Smooth muscle cell (in vitro differentiated cells): Measurements from ENCODE around the gene GNAI1. TPM values are rescaled to one million over a fixed set of nuclear protein-coding genes. Genes with fewer than 3 reads are reported as not detected.

Experiments used
- DNase-seq: peaks from one replicate; lab custom pipeline; 2025; ENCODE audit not compliant: unreplicated experiment; lab: John Stamatoyannopoulos, UW
- H2AFZ ChIP-seq: fragments of 200-600 bp; sonication (generic); 2 replicates; pipeline ENCODE4 v1.6.0; 2016; ENCODE audit warnings: antibody characterized with exemption, low read depth, mild to moderate bottlenecking
- H3F3A ChIP-seq: fragments of 200-600 bp; sonication (generic); 2 replicates; pipeline ENCODE4 v1.6.0; 2017; ENCODE audit warnings: antibody characterized with exemption, low read depth
- H3K27ac ChIP-seq: fragments of 200-600 bp; sonication (generic); 2 replicates; pipeline ENCODE4 v1.5.1; 2016; ENCODE audit warnings: low read depth, mild to moderate bottlenecking
- H3K27me3 ChIP-seq: fragments of 200-600 bp; sonication (generic); 2 replicates; pipeline ENCODE4 v1.6.1; 2016; ENCODE audit warnings: low read depth, mild to moderate bottlenecking
- H3K36me3 ChIP-seq: fragments of 200-600 bp; sonication (generic); 2 replicates; pipeline ENCODE4 v1.5.1; 2016; ENCODE audit warnings: low read depth
- H3K4me1 ChIP-seq: fragments of 200-600 bp; sonication (generic); 2 replicates; pipeline ENCODE4 v1.5.1; 2016; ENCODE audit warnings: low read depth
- H3K4me2 ChIP-seq: fragments of 200-600 bp; sonication (generic); 2 replicates; pipeline ENCODE4 v1.6.0; 2016; ENCODE audit warnings: mild to moderate bottlenecking
- H3K4me3 ChIP-seq: fragments of 200-600 bp; sonication (generic); 2 replicates; pipeline ENCODE4 v1.5.1; 2016; ENCODE audit warnings: mild to moderate bottlenecking
- H3K79me2 ChIP-seq: fragments of 200-600 bp; sonication (generic); 2 replicates; pipeline ENCODE4 v1.6.0; 2016; ENCODE audit warnings: low read depth, mild to moderate bottlenecking
- H3K9ac ChIP-seq: fragments of 200-600 bp; sonication (generic); 2 replicates; pipeline ENCODE4 v1.6.0; 2016; ENCODE audit warnings: low read depth
- H3K9me3 ChIP-seq: fragments of 200-600 bp; sonication (generic); replicated peaks from 2 replicates; pipeline ENCODE4 v1.5.1; 2016; ENCODE audit warnings: low read depth
- H4K20me1 ChIP-seq: fragments of 200-600 bp; sonication (generic); 2 replicates; pipeline ENCODE4 v1.6.0; 2016; ENCODE audit warnings: low read depth
- whole genome bisulfite sequencing: methylation state at CpG from one replicate; pipeline ENCODE4 v1.1.7; 2016; ENCODE audit warnings: low lambda C conversion rate; 5-methylcytosine and 5-hydroxymethylcytosine counted together
- polyA plus RNA-seq: library from polyadenylated mRNA; unstranded; fragments of >200 nt; fragmentation: Nextera tagmentation; extraction: Ambion mirVana; gene quantifications from 2 replicates; pipeline ENCODE4 v1.2.1, GENCODE V29; 2016
- total RNA-seq: library from RNA; depleted of rRNA; stranded (reverse); fragments of >200 nt; gene quantifications from 2 replicates; pipeline ENCODE4 v1.2.3, GENCODE V29; 2014
- TF ChIP-seq, protein P1 (sequence below): fragments of 200-600 bp; sonication (generic); IDR thresholded peaks from 2 replicates; pipeline ENCODE4 v1.5.1; 2017; ENCODE audit warnings: borderline replicate concordance, mild to moderate bottlenecking, antibody characterized with exemption; ENCODE audit not compliant: insufficient read depth, poor library complexity, severe bottlenecking

GNAI1 gene
- total and polyA plus RNA-seq, 2 experiments from 2014 or later, result 204 to 223 TPM

DNA sequence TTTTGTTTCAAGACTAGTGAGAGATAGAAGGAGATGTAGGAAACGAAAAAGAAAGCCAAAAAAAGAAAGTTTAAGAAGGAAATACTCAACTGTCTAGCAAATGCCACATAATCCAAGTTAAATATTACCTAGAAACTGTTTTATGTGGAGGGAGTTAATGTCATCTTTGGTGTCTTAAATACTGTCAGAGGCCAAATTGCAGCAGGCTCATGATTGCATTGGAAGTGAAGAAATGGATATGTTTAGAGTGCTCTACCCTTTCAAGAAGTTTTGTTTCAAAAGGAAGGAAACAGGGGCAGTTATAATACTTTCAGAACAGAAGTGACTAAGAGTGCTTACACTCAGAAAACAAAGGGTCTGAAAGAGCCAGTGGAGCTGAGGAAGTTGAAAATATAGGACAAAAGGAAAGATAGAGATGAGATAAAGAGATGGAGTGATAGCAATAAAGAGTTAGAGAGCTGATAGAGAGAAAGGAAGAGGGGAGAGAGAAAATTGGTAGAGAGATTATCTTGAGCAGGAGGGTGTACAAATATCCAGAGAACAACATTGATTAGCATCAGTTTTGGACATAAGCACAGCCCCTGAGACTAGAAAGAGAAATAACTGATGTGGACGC, 28.0 kb upstream of the GNAI1 start:
- Histone ChIP-seq H3K27me3 (no peaks in the 10 kb centered on the region), H3K79me2 (no peaks in the 10 kb centered on the region), H3K9me3 (no peaks in the 10 kb centered on the region), H4K20me1 (no peaks in the 10 kb centered on the region), H3K36me3 (no peaks in the 10 kb centered on the region), H3K4me3 (no peak overlapping the region), H3K9ac (no peak overlapping the region), H3K4me2 (no peak overlapping the region), H3K4me1 (no peaks in the 10 kb centered on the region), H3K27ac (no peak overlapping the region), H2AFZ (peak overlapping the region; percentile 71), H3F3A (no peaks in the 10 kb centered on the region)
- TF ChIP-seq, protein P1, sequence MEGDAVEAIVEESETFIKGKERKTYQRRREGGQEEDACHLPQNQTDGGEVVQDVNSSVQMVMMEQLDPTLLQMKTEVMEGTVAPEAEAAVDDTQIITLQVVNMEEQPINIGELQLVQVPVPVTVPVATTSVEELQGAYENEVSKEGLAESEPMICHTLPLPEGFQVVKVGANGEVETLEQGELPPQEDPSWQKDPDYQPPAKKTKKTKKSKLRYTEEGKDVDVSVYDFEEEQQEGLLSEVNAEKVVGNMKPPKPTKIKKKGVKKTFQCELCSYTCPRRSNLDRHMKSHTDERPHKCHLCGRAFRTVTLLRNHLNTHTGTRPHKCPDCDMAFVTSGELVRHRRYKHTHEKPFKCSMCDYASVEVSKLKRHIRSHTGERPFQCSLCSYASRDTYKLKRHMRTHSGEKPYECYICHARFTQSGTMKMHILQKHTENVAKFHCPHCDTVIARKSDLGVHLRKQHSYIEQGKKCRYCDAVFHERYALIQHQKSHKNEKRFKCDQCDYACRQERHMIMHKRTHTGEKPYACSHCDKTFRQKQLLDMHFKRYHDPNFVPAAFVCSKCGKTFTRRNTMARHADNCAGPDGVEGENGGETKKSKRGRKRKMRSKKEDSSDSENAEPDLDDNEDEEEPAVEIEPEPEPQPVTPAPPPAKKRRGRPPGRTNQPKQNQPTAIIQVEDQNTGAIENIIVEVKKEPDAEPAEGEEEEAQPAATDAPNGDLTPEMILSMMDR, result no peak
- DNase-seq, result no peak
- WGBS, result 80% methylated on average over 2 of the region's 2 CpGs

DNA sequence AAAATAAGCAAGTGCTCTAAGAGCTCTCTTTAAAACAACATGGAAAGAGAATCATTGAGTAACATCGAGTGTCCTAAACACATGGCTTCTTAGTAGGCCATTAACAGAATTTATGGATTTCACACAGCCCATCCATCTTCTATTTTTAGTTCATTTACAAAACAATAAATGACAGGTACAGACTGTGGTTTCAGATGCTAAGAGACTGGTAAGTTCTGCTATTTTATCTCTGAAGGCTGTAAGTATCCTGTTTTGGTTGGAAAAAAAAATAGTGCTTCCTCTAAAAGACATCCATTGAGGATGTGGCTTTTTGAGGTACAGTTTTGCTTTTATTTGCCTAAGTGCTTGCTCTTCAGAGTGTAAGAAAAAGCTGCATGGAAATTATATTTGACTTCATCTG, 27.4 kb upstream of the GNAI1 start:
- no peaks in the 10 kb centered on the region for H3K9me3 ChIP-seq
- TF ChIP-seq, protein P1, result no peak
- H3K36me3 ChIP-seq, result no peaks in the 10 kb centered on the region
- no peak overlapping the region for H3K4me2 ChIP-seq
- no peak overlapping the region for H3K27ac ChIP-seq
- H3F3A ChIP-seq, result no peaks in the 10 kb centered on the region
- no peaks in the 10 kb centered on the region for H3K27me3 ChIP-seq
- no peaks in the 10 kb centered on the region for H3K79me2 ChIP-seq
- H3K4me3 ChIP-seq, result no peak overlapping the region
- no peaks in the 10 kb centered on the region for H4K20me1 ChIP-seq
- H3K4me1 ChIP-seq, result no peaks in the 10 kb centered on the region
- 76% methylated on average over 1 of the region's 1 CpG for WGBS
- H2AFZ ChIP-seq, result peak overlapping the region; percentile 71
- H3K9ac ChIP-seq, result no peak overlapping the region
- DNase-seq, result no peak

DNA sequence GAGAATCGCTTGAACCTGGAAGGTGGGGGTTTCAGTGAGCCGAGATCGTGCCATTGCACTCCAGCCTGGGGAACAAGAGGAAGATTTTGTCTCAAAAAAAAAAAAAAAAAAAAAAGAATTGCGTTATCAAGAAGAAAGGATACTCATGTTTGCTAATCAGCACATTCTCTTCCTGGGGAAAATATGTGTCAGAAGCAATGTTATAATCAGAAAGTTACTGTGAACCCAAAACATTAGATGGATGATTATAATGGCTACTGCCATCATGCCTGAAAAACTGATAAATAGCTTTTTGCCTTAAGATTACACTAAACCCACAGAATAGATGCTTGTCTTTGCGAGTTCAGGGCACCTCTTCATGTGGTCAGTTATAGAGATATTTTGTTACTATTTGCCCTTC, 24.3 kb upstream of the GNAI1 start:
- no peak overlapping the region for H3K4me2 ChIP-seq
- H3F3A ChIP-seq, result no peaks in the 10 kb centered on the region
- H3K4me3 ChIP-seq, result no peak overlapping the region
- H4K20me1 ChIP-seq, result no peaks in the 10 kb centered on the region
- no peaks in the 10 kb centered on the region for H3K79me2 ChIP-seq
- H3K4me1 ChIP-seq, result no peaks in the 10 kb centered on the region
- no peak overlapping the region for H3K27ac ChIP-seq
- H2AFZ ChIP-seq, result peak overlapping the region; percentile 50
- TF ChIP-seq, protein P1, result no peak
- no peak overlapping the region for H3K9ac ChIP-seq
- no peaks in the 10 kb centered on the region for H3K27me3 ChIP-seq
- no peak for DNase-seq
- no peaks in the 10 kb centered on the region for H3K36me3 ChIP-seq
- 85% methylated on average over 5 of the region's 5 CpGs for WGBS
- H3K9me3 ChIP-seq, result no peaks in the 10 kb centered on the region

DNA sequence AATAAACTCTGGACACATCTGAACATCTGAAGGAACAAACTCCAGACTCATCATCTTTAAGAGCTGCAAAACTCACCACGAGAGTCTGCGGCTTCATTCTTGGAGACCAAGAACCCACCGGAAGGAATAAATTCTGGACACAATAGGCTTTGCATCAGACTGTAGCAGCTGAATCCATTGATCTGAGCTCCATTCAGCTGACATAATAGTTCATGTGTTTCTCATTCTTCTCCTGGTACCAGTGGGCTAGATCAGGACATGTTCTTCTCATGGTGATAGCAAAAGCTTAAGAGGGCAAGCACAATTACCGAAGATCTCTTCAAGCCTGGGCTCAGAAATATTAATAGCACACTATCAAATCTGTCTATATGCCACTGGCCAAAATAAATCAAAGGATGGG, 20.5 kb upstream of the GNAI1 start:
- DNase-seq, result no peak
- Histone ChIP-seq H3K27ac (no peak overlapping the region), H3K9me3 (no peaks in the 10 kb centered on the region), H3K4me3 (no peak overlapping the region), H3K4me2 (no peak overlapping the region), H3K36me3 (no peaks in the 10 kb centered on the region), H3K9ac (no peak overlapping the region), H2AFZ (no peak overlapping the region), H3K4me1 (no peaks in the 10 kb centered on the region), H3F3A (no peaks in the 10 kb centered on the region), H3K79me2 (no peaks in the 10 kb centered on the region), H4K20me1 (no peaks in the 10 kb centered on the region), H3K27me3 (no peaks in the 10 kb centered on the region)
- TF ChIP-seq, protein P1, result no peak
- 94% methylated on average over 4 of the region's 4 CpGs for WGBS
